Measurements from ENCODE around the gene INKA2.

The INKA2 gene

GRCh38 chr1:111733183-111733991 is 5.8 kb downstream of the INKA2 start:
- peak; percentile 19 for DNase-seq (ENCODE audit: low spot score)

DNA sequence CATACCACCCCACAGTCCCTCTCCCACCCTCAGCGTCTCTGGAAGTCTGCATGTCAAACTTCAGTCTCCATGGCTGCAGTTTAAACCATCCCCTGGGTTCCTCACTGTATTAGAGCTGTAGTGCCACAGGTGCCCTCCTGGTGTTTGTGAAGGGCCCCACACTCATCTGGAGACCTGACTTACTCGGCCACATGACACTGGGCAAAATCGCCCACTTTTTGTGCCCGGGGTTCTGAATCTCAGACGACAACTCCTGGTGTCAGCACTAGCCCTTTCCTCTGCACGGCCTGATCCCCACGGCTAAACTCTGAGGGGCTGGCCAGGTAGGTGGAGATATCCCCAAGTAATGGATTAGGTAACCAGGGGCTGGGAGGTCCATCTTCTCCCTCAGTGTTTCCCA is 6.5 kb downstream of the INKA2 start:
- DNase-seq (ENCODE audit: low spot score), result no peak

GRCh38 chr1:111731956-111732355 is 7.2 kb downstream of the INKA2 start:
- DNase-seq (ENCODE audit: low spot score), result no peak

- no peak for DNase-seq (ENCODE audit: low spot score)
Observed at GRCh38 chr1:111730706-111731105, 8.5 kb downstream of the INKA2 start.

GRCh38 chr1:111729946-111730681 is 9.1 kb downstream of the INKA2 start:
- DNase-seq (ENCODE audit: low spot score), result no peak

- no peak for DNase-seq (ENCODE audit: low spot score)
Observed at GRCh38 chr1:111729271-111729921, 9.8 kb downstream of the INKA2 start.

GRCh38 chr1:111727056-111727455 is 12.1 kb downstream of the INKA2 start:
- DNase-seq (ENCODE audit: low spot score), result no peak

GRCh38 chr1:111725192-111725591 is 14.0 kb downstream of the INKA2 start:
- DNase-seq (ENCODE audit: low spot score), result no peak

- no peak for DNase-seq (ENCODE audit: low spot score)
Observed at GRCh38 chr1:111723871-111724270, 15.3 kb downstream of the INKA2 start.

DNA sequence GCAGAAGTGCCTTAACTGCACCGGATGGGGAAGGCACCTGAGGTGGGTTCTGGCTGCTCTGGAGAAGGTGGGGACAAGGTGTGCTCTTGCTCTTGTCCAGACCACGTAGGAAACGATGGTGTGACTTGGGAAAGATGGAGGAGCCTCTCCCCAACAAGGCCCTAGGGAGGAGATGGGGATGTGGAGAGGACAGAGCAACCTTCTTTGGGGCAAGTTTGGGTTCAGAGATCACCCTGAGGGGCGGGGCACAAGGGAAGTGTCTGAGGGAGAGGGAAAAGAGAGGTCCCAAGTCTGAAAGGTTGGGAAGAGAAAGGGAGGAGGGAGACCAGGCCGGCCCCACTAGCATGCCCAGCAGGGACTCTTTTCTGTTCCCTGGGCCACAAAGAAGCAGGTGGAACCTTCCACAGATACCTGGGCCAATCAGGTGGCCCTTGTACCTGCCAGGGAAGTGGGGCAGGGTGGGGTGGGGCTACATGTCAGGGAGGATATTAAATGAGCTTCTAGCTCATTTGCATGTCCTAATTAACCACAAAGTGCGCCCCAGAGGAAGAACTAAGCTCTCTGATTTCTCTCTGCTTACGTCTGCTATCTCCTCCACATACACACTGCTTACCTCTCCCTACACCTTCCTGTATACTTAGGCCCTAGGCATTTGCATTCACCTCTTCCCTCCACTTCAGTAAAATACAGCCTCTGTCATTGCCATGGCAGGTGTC is 15.9 kb downstream of the INKA2 start:
- no peak for DNase-seq (ENCODE audit: low spot score)

DNA sequence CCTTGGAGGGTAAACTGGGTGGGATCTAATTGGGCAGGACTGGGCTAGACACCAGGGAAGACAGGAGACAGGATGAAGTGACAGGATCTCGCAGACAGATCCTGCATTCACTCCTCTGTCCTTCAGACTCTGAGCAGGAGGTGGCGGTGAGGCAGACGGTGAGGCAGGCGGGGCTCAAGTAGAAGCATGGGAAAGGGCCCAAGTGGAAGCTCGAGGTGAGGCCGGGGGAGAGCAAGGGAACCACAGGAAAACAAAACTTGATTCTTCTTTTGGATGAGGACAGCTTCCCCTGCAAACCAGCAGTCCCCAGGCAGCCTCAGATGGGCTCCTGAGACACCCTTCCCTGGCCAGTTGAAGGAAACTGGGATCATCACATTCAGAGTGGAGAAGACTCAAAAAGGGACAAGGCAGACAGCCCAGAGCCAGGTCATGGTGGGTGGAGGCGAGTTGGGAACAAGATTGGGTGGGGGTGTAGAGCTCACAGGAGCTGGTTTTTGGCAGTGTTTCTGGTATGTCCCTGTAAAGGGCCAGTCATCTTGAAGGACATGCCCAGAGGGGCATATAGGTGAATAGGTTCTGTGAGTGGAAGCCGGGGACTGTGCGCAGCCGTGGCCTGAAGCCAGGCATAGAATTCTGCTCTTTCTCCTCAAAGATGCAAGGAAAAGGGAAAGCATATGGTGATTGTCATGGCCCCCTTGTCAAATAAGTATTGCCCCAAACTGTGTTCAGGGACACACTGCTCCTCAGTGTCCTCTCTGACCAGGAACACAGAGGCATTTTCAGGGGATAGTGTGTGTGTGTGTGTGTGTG is 18.0 kb downstream of the INKA2 start:
- no peak for DNase-seq (ENCODE audit: low spot score)

DNA sequence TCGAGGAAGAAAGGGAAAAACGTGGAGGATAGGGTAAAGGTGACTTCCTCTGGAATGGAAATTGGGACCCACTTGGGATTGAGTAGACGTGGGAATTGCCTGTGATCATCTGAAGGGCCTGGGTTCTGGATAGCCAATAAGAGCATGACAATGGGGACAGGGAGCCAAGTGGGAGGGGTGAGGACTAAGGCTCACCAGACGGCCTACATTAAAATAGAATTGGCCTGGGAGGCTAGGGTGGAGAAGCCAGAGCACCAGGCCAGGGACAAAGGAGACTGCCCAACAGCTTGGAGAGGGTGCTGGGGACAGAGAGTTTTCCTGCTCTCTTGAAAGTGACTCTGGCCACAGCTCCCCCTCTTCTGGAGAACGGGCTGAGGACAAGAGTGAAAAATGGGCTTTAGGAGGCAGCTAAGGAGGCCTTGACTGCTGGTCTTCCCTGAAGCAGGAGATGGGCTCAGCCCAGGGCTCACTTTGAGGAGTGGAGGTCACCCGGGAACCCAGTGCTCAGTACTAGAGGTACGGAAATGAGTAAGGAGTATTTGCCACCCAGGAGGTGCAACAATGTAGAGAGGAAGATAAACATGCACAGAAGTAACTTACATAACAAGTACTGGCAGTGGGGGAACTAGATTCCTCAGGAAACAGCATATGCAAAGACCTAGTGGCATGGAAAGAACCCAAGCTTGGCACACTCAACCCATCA is 18.8 kb downstream of the INKA2 start:
- DNase-seq (ENCODE audit: low spot score), result no peak

- no peak for DNase-seq (ENCODE audit: low spot score)
Observed at GRCh38 chr1:111719674-111720132, 19.5 kb downstream of the INKA2 start.

DNA sequence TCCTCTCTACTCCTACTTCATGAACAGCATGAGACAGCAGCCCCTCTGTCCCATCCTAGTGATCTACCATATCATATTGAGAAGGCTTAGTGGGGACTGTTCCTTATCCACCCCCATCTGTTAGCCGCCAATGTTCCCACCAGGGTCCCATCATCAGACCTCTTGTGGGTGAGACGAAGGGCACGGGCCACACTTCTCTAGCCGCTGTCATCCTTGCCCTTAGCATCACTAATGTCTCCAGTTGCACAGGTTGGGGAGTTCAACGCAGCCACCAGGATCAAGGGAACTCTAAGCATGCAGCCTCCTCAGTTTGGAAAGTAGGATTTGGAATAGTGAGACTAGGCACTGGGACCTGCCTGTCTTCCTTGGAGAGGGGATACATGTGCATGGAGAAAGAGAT is 20.1 kb downstream of the INKA2 start:
- DNase-seq (ENCODE audit: low spot score), result no peak

GRCh38 chr1:111717450-111717849 is 21.7 kb downstream of the INKA2 start:
- DNase-seq (ENCODE audit: low spot score), result no peak

DNA sequence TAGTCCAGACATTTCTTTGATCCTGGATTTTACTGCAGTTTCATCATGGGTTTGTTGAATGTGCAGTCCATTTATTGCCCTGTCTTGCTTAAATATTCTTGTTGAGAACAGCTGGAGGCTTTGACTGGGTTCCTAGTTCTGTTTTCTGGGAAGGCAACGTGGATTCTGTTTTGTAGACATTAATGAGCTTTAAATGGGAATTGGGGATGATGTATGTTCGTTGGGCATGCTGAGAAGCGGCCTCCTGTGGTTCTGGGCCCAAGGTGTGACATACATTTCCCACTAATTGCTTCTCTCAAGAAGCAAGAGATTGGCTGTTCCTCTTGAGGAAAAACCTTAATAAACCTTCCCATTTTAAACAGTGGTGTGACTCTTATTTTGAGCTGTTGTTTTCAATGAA is 22.9 kb downstream of the INKA2 start:
- no peak for DNase-seq (ENCODE audit: low spot score)

GRCh38 chr1:111709986-111710385 is 29.2 kb downstream of the INKA2 start:
- peak; percentile 42 for DNase-seq (ENCODE audit: low spot score)

DNA sequence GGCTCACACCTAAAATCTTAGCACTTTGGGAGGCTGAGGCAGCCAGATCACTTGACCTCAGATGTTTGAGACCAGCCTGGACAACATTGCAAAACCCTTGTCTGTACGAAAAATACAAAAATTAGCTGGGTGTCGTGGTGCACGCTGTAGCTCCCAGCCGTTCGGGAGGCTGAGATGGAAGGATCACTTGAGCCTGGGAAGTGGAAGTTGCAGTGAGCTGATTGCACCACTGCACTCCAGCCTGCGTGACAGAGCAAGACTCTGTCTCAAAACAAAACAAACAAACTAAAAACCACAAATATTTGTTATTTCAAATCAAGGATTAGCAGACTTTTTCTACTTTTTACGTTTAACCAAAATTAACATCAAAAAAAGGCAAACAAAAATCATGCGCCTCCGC is 31.3 kb downstream of the INKA2 start:
- no peak for DNase-seq (ENCODE audit: low spot score)

GRCh38 chr1:111706921-111707320 is 32.3 kb downstream of the INKA2 start:
- DNase-seq (ENCODE audit: low spot score), result no peak

- DNase-seq (ENCODE audit: low spot score), result no peak
Observed at GRCh38 chr1:111705841-111706240, 33.4 kb downstream of the INKA2 start.

- DNase-seq (ENCODE audit: low spot score), result no peak
Observed at GRCh38 chr1:111704776-111705175, 34.4 kb downstream of the INKA2 start.
